HG03575 (cell line): ENCODE results near the gene EPB41.

Experiments
- ATAC-seq: cut with Tn5 transposase; IDR thresholded peaks from one replicate; pipeline ENCODE4 v1.9.1; 2021; ENCODE audit not compliant: unreplicated experiment, insufficient number of reproducible peaks, low FRiP score; ENCODE audit errors: extremely low read depth

The EPB41 gene

GRCh38 chr1:28966617-28967016 lies 52.2 kb downstream of the EPB41 start:
- no peak for ATAC-seq

GRCh38 chr1:28971980-28972771 lies 57.8 kb downstream of the EPB41 start:
- no peak for ATAC-seq

GRCh38 chr1:28973596-28974421 lies 59.4 kb downstream of the EPB41 start:
- no peak for ATAC-seq

GRCh38 chr1:28974432-28974831 lies 60.1 kb downstream of the EPB41 start:
- no peak for ATAC-seq

- ATAC-seq, result no peak
Observed at GRCh38 chr1:28976248-28976647, 61.9 kb downstream of the EPB41 start.

GRCh38 chr1:28981210-28981609 lies 66.8 kb downstream of the EPB41 start:
- ATAC-seq, result no peak

GRCh38 chr1:28982198-28982597 lies 67.8 kb downstream of the EPB41 start:
- no peak for ATAC-seq

GRCh38 chr1:28983091-28983490 lies 68.7 kb downstream of the EPB41 start:
- no peak for ATAC-seq

GRCh38 chr1:28983509-28984310 lies 69.3 kb downstream of the EPB41 start:
- ATAC-seq, result no peak

- ATAC-seq, result no peak
Observed at GRCh38 chr1:28984311-28984684, 69.9 kb downstream of the EPB41 start.

GRCh38 chr1:28985427-28985826 lies 71.1 kb downstream of the EPB41 start:
- no peak for ATAC-seq

GRCh38 chr1:28986306-28986910 lies 72.0 kb downstream of the EPB41 start:
- ATAC-seq, result no peak

GRCh38 chr1:29002792-29003191 lies 88.4 kb downstream of the EPB41 start:
- ATAC-seq, result no peak

- ATAC-seq, result no peak
Observed at GRCh38 chr1:29004288-29004687, 89.9 kb downstream of the EPB41 start.

- no peak for ATAC-seq
Observed at GRCh38 chr1:29004798-29005197, 90.4 kb downstream of the EPB41 start.

- ATAC-seq, result no peak
Observed at GRCh38 chr1:29011775-29012174, 97.4 kb downstream of the EPB41 start.

GRCh38 chr1:29017235-29017634 lies 102.9 kb downstream of the EPB41 start:
- ATAC-seq, result no peak

GRCh38 chr1:29017975-29018712 lies 103.8 kb downstream of the EPB41 start:
- ATAC-seq, result no peak

GRCh38 chr1:29022620-29023019 lies 108.3 kb downstream of the EPB41 start:
- no peak for ATAC-seq
